Neural crest cell (in vitro differentiated cells): ENCODE data around the gene SMIM26. TPM values are rescaled to one million over a fixed set of nuclear protein-coding genes. Genes with fewer than 3 reads are reported as not detected.

Experiments
- DNase-seq: peaks from one replicate; pipeline ENCODE4 v3.0.0; 2021; ENCODE audit warnings: low read depth, mixed read lengths, low spot score
- H3K27ac Mint-ChIP-seq: one replicate; pipeline ENCODE4 v1.8.0; 2021; ENCODE audit warnings: mild to moderate bottlenecking, mixed read lengths; ENCODE audit not compliant: unreplicated experiment
- H3K27me3 Mint-ChIP-seq: 2 replicates; pipeline ENCODE4 v1.8.0; 2021; ENCODE audit warnings: low read depth, mild to moderate bottlenecking, mixed read lengths
- H3K36me3 Mint-ChIP-seq: 2 replicates; pipeline ENCODE4 v1.8.0; 2021; ENCODE audit warnings: low read depth, mild to moderate bottlenecking, mixed read lengths
- H3K4me1 Mint-ChIP-seq: 2 replicates; pipeline ENCODE4 v1.8.0; 2021; ENCODE audit warnings: mixed read lengths
- H3K4me3 Mint-ChIP-seq: one replicate; pipeline ENCODE4 v1.8.0; 2021; ENCODE audit warnings: mild to moderate bottlenecking, mixed read lengths
- H3K9me3 Mint-ChIP-seq: 2 replicates; pipeline ENCODE4 v1.8.0; 2021; ENCODE audit warnings: mixed read lengths
- total RNA-seq: library from RNA; stranded (reverse); gene quantifications from 2 replicates; pipeline ENCODE4 v1.2.1, GENCODE V29; 2021
- TF ChIP-seq, protein P1 (sequence below): fragments of 200-600 bp; sonication (generic); conservative IDR thresholded peaks from 2 replicates; pipeline ENCODE4 v1.5.0; 2021; ENCODE audit warnings: antibody characterized with exemption, mild to moderate bottlenecking

Gene SMIM26
- total RNA-seq, 1 donor from 2014 or later = 65.4 TPM

DNA sequence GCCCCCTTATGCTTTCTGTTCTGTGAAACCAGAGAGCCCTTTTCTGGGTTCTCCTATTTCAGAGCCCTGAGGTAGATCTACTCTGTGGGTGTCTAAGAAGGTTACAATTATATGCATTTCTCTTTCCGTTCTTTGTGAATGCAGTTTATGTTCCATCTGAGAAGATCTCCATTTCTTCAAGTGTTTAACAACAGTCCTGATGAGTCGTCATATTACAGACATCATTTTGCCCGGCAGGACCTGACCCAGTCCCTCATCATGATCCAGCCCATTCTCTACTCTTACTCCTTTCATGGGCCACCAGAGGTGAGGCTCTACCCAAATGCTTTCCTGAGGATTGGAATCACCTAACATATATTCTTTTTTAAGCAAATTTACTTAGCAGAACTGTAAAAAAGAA lies 18.8 kb upstream of the SMIM26 start:
- Mint-ChIP-seq H3K27ac (no peak overlapping the region), H3K27me3 (no peaks in the 10 kb centered on the region), H3K4me3 (no peak overlapping the region), H3K4me1 (no peaks in the 10 kb centered on the region), H3K9me3 (no peaks in the 10 kb centered on the region), H3K36me3 (peaks cover 4% of the 10 kb centered on the region)
- DNase-seq = no peak
- TF ChIP-seq, protein P1, sequence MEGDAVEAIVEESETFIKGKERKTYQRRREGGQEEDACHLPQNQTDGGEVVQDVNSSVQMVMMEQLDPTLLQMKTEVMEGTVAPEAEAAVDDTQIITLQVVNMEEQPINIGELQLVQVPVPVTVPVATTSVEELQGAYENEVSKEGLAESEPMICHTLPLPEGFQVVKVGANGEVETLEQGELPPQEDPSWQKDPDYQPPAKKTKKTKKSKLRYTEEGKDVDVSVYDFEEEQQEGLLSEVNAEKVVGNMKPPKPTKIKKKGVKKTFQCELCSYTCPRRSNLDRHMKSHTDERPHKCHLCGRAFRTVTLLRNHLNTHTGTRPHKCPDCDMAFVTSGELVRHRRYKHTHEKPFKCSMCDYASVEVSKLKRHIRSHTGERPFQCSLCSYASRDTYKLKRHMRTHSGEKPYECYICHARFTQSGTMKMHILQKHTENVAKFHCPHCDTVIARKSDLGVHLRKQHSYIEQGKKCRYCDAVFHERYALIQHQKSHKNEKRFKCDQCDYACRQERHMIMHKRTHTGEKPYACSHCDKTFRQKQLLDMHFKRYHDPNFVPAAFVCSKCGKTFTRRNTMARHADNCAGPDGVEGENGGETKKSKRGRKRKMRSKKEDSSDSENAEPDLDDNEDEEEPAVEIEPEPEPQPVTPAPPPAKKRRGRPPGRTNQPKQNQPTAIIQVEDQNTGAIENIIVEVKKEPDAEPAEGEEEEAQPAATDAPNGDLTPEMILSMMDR = no peak

DNA sequence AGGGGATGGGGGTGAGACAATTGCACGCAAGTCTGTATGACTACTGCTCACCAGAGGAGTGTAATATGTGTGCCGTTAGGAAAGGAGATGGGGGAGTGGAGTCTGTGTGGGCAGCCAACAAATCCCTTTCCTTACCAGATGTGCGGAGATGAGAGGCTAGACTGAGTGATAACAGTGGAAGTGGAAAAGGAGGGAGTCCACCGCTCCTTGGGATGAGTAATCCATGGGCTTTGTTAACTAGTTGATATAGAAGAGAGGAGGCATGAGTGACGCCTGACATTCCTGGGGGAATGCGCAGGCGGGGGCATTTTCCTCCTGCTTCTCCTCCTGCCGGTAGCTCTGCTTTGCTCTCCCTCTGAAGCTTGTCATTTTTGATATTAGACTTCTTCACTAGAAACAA lies 13.5 kb upstream of the SMIM26 start:
- Mint-ChIP-seq H3K27ac (peak overlapping the region; percentile 24), H3K27me3 (no peaks in the 10 kb centered on the region), H3K4me1 (no peaks in the 10 kb centered on the region), H3K4me3 (no peak overlapping the region), H3K36me3 (peaks cover 17% of the 10 kb centered on the region), H3K9me3 (no peaks in the 10 kb centered on the region)
- TF ChIP-seq, protein P1 = no peak
- no peak for DNase-seq

DNA sequence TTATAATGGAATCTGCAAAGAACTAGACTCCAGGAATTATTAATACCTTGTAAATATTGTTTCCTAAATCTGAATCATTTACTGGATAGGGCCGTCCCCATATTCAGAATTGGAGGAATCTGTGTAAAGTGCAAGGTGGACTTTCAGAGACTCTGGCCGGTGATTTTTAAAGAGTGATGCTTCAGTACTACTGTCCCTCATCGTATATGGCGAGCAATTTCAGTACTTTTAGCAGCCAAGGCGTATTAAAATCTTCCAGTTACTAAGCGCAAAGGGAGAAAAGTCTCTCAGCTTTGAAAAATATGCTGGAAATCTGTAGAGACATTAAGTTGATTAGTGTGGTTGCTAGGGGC lies 483 bp downstream of the SMIM26 start:
- Mint-ChIP-seq H3K4me1 (peaks cover 20% of the 10 kb centered on the region), H3K4me3 (peak overlapping the region; percentile 99), H3K9me3 (peaks cover 2% of the 10 kb centered on the region), H3K36me3 (peaks cover 24% of the 10 kb centered on the region), H3K27me3 (no peaks in the 10 kb centered on the region), H3K27ac (peak overlapping the region; percentile 99)
- TF ChIP-seq, protein P1 = no peak
- no peak for DNase-seq

DNA sequence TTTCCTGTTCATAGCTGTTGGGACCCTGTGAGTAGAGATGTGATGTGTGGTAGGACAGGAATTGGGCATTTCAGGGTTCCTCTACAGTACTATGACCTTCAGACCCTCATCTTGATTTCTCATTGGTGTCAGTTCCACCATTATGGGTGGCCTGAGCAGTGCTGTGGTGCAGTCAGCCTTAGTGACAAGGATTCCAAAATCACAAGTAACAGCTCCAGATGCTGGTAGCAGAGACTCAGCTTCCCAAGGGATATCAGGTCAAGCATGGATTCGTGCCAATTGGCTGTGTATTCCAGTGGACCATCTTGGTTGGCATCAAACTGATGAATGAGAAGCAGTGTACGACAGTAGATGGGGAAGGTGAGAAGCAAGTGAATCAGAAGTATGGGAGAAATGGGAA lies 3.8 kb downstream of the SMIM26 start:
- H3K27ac Mint-ChIP-seq = no peak overlapping the region
- H3K27me3 Mint-ChIP-seq = no peaks in the 10 kb centered on the region
- peaks cover 20% of the 10 kb centered on the region for H3K36me3 Mint-ChIP-seq
- DNase-seq = no peak
- peaks cover 20% of the 10 kb centered on the region for H3K4me1 Mint-ChIP-seq
- peaks cover 2% of the 10 kb centered on the region for H3K9me3 Mint-ChIP-seq
- TF ChIP-seq, protein P1 = no peak
- peak overlapping the region; percentile 42 for H3K4me3 Mint-ChIP-seq

DNA sequence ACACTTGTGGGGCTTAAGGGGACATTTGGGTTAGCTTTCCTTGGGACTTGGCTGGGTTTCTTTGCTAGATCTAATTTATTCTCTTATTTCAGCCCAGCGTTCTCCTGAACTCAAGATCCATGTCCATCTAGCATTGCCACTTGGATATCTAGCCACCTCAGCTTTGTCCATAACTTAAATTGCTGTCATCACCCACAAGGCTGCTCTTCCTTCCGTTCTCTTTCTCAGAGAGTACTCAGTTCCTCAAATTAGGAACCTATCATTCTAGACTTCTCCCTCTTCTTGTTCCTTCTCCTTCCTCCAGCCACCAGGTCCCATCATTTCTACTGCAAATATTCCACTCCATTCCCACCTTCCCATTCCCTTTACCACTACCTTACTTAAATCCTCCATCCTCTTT lies 4.3 kb downstream of the SMIM26 start:
- peaks cover 20% of the 10 kb centered on the region for H3K36me3 Mint-ChIP-seq
- peak overlapping the region; percentile 27 for H3K4me3 Mint-ChIP-seq
- no peak overlapping the region for H3K27ac Mint-ChIP-seq
- no peak for DNase-seq
- H3K9me3 Mint-ChIP-seq = peaks cover 2% of the 10 kb centered on the region
- H3K4me1 Mint-ChIP-seq = peaks cover 16% of the 10 kb centered on the region
- TF ChIP-seq, protein P1 = no peak
- H3K27me3 Mint-ChIP-seq = no peaks in the 10 kb centered on the region

DNA sequence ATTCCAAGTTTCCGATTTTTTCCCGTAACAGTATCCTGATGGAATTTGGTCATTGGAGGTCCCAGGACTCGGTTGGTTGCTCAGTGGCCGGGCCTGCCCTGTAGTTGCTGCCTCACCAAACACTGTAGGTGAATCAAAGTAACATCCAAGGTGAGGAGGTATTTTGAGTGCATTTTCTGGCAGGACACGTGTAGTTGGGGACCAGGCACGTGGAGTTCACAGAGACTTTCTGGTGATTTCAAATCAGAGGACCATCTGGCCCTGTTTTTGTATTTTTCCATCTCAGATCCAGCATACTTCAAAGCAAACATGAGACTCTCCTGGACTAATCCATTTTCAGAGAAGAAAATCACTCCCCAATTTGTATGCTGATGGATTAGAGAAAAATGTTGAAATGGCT lies 10.7 kb downstream of the SMIM26 start:
- no peak for DNase-seq
- Mint-ChIP-seq H3K27ac (no peak overlapping the region), H3K4me3 (no peak overlapping the region), H3K36me3 (no peaks in the 10 kb centered on the region), H3K4me1 (no peaks in the 10 kb centered on the region), H3K9me3 (no peaks in the 10 kb centered on the region), H3K27me3 (no peaks in the 10 kb centered on the region)
- TF ChIP-seq, protein P1 = no peak
